Activated naive CD8-positive, alpha-beta T cell treated with anti-CD3 and anti-CD28 coated beads, Interleukin-2, amount 50 U/mL, for 24 hours (primary cell): Measurements from ENCODE around the gene RBPMS2.
"Not testable (repeated sequence)": the region's sequence is repeated elsewhere in the genome, so short reads cannot be mapped to it uniquely, and the experiment has no call there.

Experiments used
- ATAC-seq: fragments of 150-1000 bp; cut with Tn5 transposase; one replicate; pipeline ENCODE4 v1.10.0; 2021
- DNase-seq: peaks from one replicate; pipeline ENCODE4 v3.0.0; 2021
- H3K27ac Mint-ChIP-seq: one replicate; pipeline ENCODE4 v1.8.0; 2021; ENCODE audit warnings: mild to moderate bottlenecking, mixed read lengths
- H3K27me3 Mint-ChIP-seq: one replicate; pipeline ENCODE4 v1.8.0; 2021; ENCODE audit warnings: mixed read lengths
- H3K36me3 Mint-ChIP-seq: one replicate; pipeline ENCODE4 v1.8.0; 2021; ENCODE audit warnings: low read depth, mixed read lengths
- H3K4me1 Mint-ChIP-seq: one replicate; pipeline ENCODE4 v1.8.0; 2021; ENCODE audit warnings: mixed read lengths
- H3K4me3 Mint-ChIP-seq: one replicate; pipeline ENCODE4 v1.8.0; 2021; ENCODE audit warnings: mild to moderate bottlenecking, moderate library complexity, mixed read lengths
- H3K9me3 Mint-ChIP-seq: one replicate; pipeline ENCODE4 v1.8.0; 2021; ENCODE audit warnings: mixed read lengths

Gene RBPMS2

DNA sequence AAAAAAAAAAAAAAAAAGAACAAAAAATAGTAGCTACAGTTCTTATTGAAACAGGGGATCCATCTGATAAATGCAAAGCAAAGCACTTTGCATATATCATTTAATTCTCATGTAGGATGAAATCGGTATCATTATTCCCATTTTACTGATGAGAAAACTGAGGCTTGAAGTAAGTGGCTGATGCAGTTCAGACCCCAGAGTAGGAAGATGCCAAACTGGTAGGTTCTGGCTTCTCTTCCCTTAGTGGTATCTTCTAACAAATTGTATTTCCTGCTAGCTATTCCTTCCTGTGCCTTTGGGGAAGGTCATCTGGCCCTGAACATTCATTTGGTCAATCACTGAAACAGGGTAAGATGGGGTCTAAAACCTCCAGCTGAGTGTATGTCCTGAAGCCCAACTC lies 28.1 kb upstream of the RBPMS2 start:
- DNase-seq, result no peak
- no peak overlapping the region for H3K4me3 Mint-ChIP-seq
- no peak for ATAC-seq
- no peaks in the 10 kb centered on the region for H3K27me3 Mint-ChIP-seq
- no peaks in the 10 kb centered on the region for H3K36me3 Mint-ChIP-seq
- H3K9me3 Mint-ChIP-seq, result no peaks in the 10 kb centered on the region
- H3K4me1 Mint-ChIP-seq, result no peaks in the 10 kb centered on the region
- H3K27ac Mint-ChIP-seq, result no peak overlapping the region

DNA sequence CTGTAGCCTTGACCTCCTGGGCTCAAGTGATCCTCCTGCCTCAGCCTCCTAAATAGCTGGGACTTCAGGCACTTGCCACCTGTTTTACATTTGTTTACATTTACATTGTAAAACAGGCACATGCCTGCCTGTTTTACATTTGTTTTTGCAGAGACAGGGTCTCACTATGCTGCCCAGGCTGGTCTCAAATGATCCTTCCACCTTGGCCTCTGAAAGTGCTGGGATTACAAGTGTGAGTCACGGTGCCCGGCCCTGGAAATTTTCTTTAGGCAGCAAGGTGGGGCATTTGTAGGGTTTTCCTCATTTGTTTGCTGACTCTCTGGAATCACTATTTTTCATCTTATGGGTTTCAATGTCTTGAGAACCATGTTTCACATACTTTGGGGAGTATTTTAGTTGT lies 25.1 kb upstream of the RBPMS2 start:
- Mint-ChIP-seq H3K9me3 (no peaks in the 10 kb centered on the region), H3K27ac (no peak overlapping the region), H3K36me3 (no peaks in the 10 kb centered on the region), H3K27me3 (no peaks in the 10 kb centered on the region), H3K4me1 (no peaks in the 10 kb centered on the region), H3K4me3 (no peak overlapping the region)
- DNase-seq, result no peak
- ATAC-seq, result no peak

DNA sequence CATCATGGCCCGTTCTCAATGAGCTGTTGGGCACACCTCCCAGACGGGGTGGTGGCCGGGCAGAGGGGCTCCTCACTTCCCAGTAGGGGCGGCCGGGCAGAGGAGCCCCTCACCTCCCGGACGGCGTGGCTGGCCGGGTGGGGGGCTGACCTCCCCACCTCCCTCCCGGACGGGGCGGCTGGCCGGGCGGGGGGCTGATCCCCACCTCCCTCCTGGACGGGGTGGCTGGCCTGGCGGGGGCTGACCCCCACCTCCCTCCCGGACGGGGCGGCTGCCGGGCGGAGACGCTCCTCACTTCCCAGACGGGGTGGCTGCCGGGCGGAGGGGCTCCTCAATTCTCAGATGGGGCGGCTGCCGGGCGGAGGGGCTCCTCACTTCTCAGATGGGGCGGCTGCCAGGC lies 23.5 kb upstream of the RBPMS2 start:
- not testable (repeated sequence) for H3K4me1 Mint-ChIP-seq, H3K9me3 Mint-ChIP-seq, ATAC-seq, H3K4me3 Mint-ChIP-seq, H3K27me3 Mint-ChIP-seq, H3K27ac Mint-ChIP-seq, DNase-seq, H3K36me3 Mint-ChIP-seq

DNA sequence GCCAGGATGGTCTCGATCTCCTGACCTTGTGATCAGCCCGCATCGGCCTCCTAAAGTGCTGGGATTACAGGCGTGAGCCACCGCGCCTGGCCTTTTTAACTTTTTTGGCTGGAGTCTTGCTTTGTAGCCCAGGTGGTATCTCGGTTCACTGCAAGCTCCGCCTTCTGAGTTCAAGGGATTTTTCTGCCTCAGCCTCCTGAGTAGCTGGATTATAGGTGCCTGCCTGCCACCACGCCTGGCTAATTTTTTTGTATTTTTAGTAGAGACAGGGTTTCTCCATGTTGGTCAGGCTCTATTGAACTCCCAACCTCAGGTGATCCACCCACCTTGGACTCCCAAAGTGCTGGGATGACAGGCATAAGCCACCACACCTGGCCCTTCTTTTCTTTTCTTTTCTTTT lies 20.5 kb upstream of the RBPMS2 start:
- not testable (repeated sequence) for DNase-seq, H3K4me1 Mint-ChIP-seq, ATAC-seq, H3K36me3 Mint-ChIP-seq, H3K4me3 Mint-ChIP-seq, H3K27ac Mint-ChIP-seq, H3K9me3 Mint-ChIP-seq, H3K27me3 Mint-ChIP-seq

DNA sequence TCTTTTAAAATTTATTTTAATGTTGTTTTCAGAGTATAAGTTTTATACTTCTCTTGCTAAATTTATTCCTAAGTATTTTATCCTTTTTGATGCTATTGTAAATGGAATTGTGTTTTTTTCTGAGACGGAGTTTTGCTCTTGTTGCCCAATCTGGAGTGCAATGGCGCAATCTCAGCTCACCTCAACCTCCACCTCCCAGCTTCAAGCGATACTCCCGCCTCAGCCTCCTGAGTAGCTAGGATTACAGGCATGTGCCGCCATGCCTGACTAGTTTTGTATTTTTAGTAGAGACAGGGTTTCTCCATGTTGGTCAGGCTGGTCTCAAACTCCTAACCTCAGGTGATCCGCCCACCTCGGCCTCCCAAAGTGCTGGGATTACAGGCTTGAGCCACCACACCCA lies 19.9 kb upstream of the RBPMS2 start:
- not testable (repeated sequence) for DNase-seq, H3K4me3 Mint-ChIP-seq, H3K9me3 Mint-ChIP-seq, H3K27me3 Mint-ChIP-seq, ATAC-seq, H3K27ac Mint-ChIP-seq, H3K4me1 Mint-ChIP-seq, H3K36me3 Mint-ChIP-seq

DNA sequence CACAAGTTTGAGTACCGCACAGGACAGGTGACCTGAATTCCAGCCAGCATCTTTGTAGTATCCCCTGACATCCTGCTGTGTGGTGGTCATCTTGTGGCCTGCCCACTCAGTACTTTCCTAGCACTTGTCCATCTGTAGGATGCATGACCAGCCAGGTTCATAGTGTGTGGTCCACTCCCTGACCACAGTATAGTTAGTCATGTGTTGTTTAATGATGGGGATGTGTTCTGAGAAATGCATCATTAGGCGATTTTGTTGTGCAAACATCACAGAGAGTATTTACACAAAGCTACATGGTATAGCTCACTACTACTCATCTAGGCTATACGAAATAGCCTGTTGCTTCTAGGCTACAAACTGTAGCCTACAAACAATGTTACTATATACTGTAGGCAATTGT lies 16.9 kb upstream of the RBPMS2 start:
- Mint-ChIP-seq H3K27ac (no peak overlapping the region), H3K27me3 (no peaks in the 10 kb centered on the region), H3K9me3 (no peaks in the 10 kb centered on the region), H3K4me3 (no peak overlapping the region), H3K36me3 (no peaks in the 10 kb centered on the region), H3K4me1 (no peaks in the 10 kb centered on the region)
- ATAC-seq (no peak), DNase-seq (no peak)

DNA sequence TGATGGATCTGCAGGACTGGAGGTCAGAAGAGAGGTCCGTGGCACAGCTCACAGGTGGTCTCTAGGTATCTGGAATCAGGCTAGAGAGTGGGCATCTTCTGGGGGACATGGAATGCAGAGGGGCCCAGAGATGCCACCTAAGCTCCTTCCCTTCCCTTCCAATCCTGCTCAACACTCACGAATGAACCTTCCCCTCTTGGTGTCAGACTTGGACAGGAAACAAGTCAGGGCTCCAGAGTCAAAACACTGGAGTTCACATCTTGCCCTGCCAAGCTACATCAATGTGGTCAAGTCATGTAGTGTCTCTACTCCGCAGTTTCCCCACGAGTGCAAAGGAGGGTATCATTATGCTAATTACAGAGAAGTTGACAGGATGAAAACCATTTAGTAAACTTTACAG lies 16.0 kb upstream of the RBPMS2 start:
- H3K4me1 Mint-ChIP-seq, result no peaks in the 10 kb centered on the region
- no peaks in the 10 kb centered on the region for H3K27me3 Mint-ChIP-seq
- H3K27ac Mint-ChIP-seq, result no peak overlapping the region
- no peak overlapping the region for H3K4me3 Mint-ChIP-seq
- no peaks in the 10 kb centered on the region for H3K36me3 Mint-ChIP-seq
- no peak for ATAC-seq
- DNase-seq, result no peak
- H3K9me3 Mint-ChIP-seq, result no peaks in the 10 kb centered on the region

DNA sequence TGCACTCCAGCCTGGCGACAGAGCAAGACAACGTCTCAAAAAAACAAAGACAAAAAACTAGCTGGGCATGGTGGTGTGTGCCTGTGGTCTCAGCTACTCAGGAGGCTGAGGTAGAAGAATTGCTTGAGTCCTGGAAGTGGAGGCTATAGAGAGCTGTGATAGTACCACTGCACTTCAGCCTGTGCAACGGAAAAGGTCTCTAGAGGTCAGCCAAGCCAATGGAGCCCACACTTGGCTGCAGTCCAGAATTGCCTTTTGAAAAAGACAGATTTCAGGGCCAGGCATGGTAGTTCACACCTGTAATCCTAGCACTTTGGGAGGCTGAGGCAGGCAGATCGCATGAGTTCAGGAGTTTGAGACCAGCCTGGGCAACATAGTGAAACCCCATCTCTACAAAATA lies 8.4 kb upstream of the RBPMS2 start:
- H3K27me3 Mint-ChIP-seq, result peaks cover 4% of the 10 kb centered on the region
- H3K27ac Mint-ChIP-seq, result no peak overlapping the region
- H3K36me3 Mint-ChIP-seq, result no peaks in the 10 kb centered on the region
- no peaks in the 10 kb centered on the region for H3K9me3 Mint-ChIP-seq
- ATAC-seq (no peak), DNase-seq (no peak)
- no peak overlapping the region for H3K4me3 Mint-ChIP-seq
- H3K4me1 Mint-ChIP-seq, result peaks cover 7% of the 10 kb centered on the region

DNA sequence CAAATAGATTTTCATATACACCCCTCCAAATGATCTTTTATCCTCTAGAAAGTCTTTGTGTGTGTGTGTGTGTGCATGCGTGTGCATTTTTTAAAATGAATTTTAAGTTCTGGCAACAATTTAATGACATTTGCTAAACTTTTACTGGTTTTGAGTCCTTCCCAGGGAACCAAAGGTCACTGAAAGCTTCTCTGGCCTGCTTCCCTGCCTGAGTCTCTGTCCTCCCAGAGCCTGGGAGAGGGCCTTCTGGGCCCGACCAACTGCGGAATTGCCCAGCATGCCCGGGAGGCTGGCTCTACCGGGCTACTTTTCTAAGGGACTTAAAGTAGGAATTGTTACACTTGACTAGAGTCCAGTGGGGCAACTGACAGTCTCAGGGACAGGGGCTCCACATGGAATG lies 7.4 kb upstream of the RBPMS2 start:
- Mint-ChIP-seq H3K27ac (no peak overlapping the region), H3K36me3 (no peaks in the 10 kb centered on the region)

DNA sequence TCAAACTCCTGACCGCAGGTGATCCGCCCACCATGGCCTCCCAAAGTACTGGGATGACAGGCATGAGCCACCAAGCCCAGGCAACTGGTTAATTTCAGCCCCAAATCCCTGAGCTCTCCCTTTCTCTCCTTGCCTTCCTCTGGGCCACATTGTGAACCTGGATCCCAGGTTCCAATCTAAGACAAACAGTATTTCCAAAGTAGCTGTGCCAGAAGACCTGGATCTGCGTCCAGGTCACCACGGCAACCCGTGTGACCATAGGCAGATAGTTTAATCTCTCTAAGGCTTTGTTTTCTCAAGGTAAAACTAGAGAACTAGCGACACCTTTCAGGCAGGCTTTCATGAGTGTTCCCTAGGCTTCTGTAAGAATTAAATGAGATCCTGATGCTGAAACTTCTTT lies 5.9 kb upstream of the RBPMS2 start:
- Mint-ChIP-seq H3K36me3 (no peaks in the 10 kb centered on the region), H3K4me1 (peaks cover 7% of the 10 kb centered on the region), H3K4me3 (no peak overlapping the region), H3K9me3 (no peaks in the 10 kb centered on the region), H3K27me3 (peaks cover 22% of the 10 kb centered on the region), H3K27ac (no peak overlapping the region)
- DNase-seq (no peak), ATAC-seq (no peak)

More for the DNA sequence above, 7.4 kb upstream of the RBPMS2 start:
- H3K9me3 Mint-ChIP-seq, result no peaks in the 10 kb centered on the region
- H3K4me3 Mint-ChIP-seq, result no peak overlapping the region
- DNase-seq (no peak), ATAC-seq (no peak)
- peaks cover 10% of the 10 kb centered on the region for H3K27me3 Mint-ChIP-seq
- peaks cover 7% of the 10 kb centered on the region for H3K4me1 Mint-ChIP-seq

DNA sequence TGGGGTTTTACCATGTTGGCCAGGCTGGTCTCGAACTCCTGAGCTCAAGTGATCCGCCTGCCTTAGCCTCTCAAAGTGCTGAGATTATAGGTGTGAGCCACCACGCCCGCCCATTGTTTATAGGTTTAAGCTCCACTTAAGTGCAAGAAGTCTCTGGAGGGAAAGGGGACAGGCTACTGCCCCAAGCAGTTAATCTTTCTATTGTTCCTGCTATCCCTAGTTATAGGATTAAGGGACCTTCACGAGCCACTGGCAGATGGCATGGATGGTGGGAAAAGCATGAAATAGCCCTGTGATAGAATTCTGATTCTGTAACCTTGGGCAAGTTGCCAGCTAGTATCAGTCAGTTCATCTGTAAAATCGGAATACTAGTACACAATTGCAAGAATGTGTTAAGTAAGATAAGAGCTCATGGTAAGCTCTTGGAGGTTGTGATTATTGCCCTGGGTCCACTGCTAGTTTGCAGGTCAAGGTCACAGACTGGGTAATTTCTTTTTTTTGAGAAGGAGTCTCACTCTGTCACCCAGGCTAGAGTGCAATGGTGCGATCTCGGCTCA lies 5.3 kb upstream of the RBPMS2 start:
- Mint-ChIP-seq H3K27ac (no peak overlapping the region), H3K27me3 (peaks cover 28% of the 10 kb centered on the region), H3K4me1 (peaks cover 7% of the 10 kb centered on the region), H3K4me3 (no peak overlapping the region), H3K36me3 (no peaks in the 10 kb centered on the region), H3K9me3 (no peaks in the 10 kb centered on the region)
- no peak for DNase-seq
- no peak for ATAC-seq

DNA sequence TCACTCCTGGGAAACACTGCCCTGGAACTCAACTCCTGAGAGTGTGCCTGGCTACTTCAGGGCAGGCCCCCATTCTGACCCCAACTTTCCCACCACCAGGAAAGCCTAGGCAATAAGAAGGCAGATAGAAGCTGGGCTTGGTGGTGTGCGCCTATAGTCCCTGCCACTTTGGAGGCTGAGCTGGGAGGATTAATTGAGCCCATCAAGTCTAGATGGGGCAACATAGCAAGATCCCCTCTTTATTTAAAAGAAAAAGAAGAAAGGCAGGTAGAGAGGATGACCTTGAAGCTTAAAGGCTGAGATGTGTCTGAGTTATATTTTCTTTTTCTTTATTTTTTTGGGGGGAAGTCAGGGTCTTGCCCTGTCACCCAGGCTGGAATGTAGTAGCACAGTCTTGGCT lies 4.2 kb upstream of the RBPMS2 start:
- peaks cover 7% of the 10 kb centered on the region for H3K4me1 Mint-ChIP-seq
- H3K27me3 Mint-ChIP-seq, result peaks cover 29% of the 10 kb centered on the region
- H3K36me3 Mint-ChIP-seq, result no peaks in the 10 kb centered on the region
- no peak overlapping the region for H3K4me3 Mint-ChIP-seq
- DNase-seq (no peak), ATAC-seq (no peak)
- H3K9me3 Mint-ChIP-seq, result no peaks in the 10 kb centered on the region
- no peak overlapping the region for H3K27ac Mint-ChIP-seq

DNA sequence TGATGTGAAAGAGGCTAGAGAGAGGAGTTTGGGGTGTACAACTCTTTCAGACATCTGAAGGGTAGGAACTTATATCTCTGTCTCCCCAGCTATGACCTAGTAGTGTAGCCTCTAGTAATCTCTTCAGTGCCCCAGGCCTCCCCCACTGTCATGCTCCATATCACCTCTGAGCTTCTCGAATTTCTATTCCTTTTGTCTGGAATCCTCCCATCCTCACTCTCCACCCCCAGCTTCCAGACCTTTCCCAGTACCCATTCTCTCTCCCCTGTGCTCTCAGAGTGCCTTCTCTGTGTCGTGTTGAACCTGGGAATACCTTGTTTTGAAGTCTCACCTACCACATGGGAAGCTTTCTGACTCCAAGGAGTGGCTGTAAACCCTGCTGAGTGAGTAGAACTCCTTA lies 3.6 kb upstream of the RBPMS2 start:
- Mint-ChIP-seq H3K27me3 (peaks cover 33% of the 10 kb centered on the region), H3K9me3 (no peaks in the 10 kb centered on the region), H3K4me1 (peaks cover 7% of the 10 kb centered on the region), H3K27ac (no peak overlapping the region), H3K4me3 (no peak overlapping the region), H3K36me3 (no peaks in the 10 kb centered on the region)
- DNase-seq, result no peak
- ATAC-seq, result no peak

DNA sequence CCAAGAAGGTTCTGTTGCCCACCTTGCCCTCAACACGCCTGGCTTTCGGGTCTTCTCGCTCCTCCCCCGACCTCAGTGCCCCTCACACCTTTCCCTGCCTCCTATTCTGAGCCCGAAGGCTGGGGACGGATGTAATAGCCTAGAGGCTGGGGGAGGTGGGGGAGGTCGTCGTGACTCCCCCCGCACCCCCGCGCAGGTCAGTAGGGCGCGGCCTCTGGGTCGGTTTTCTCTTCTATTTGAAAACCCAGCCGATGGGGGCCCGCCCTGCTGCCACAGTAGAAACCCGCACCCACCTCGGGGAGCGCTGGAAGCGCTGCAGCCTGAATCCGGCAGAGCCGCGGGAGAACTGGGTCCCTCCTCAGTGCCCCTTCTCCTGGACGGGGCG lies 1.0 kb upstream of the RBPMS2 start:
- Mint-ChIP-seq H3K27me3 (peaks cover 52% of the 10 kb centered on the region), H3K36me3 (no peaks in the 10 kb centered on the region), H3K27ac (no peak overlapping the region), H3K4me1 (no peaks in the 10 kb centered on the region), H3K9me3 (no peaks in the 10 kb centered on the region), H3K4me3 (peak overlapping the region; percentile 51)
- DNase-seq (no peak), ATAC-seq (no peak)

DNA sequence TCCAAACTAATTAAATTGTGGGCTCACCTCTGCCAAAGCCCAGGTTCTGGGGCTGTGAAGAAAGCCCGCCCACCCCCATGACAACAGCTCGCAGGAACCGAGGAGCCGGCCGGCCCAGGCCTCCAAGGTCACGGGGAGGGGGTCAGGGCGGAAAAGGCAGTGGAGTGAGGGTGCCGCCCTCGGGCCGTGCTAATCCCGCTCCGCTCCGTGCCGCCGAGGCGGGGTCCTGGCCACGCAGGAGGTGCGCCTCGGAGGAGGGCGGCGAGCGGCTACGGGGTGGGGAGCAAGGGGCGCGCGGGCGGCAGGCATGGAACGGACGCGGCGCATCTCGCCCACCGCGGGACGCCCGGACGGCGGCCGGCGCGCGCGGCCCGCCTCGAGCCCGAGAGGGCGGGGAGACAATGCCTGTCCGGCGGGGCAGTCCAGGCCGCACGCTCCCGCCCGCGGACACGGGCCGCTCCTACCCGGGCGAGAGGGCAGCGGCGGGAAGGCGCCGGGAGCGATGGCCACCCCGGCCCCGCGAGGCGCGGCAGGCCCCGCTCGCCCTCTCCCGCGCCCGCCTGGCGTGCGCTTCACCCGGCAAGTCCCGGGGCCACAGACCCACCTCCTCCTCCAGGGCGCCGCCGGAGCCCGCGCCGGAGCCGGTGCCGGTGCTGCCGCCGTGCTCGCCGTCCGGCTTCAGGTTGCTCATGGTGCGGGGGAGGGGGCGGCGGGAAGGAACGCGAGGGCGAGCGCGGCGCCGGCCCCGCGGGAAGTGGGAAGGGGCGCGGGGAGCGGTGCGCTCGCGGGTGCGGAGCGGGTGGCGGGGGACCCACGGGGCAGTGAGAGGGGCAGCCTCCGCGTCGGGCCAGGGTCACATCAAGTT lies 528 bp downstream of the RBPMS2 start:
- H3K4me1 Mint-ChIP-seq, result no peaks in the 10 kb centered on the region
- H3K27me3 Mint-ChIP-seq, result peaks cover 52% of the 10 kb centered on the region
- H3K4me3 Mint-ChIP-seq, result peak overlapping the region; percentile 39
- H3K36me3 Mint-ChIP-seq, result no peaks in the 10 kb centered on the region
- H3K9me3 Mint-ChIP-seq, result no peaks in the 10 kb centered on the region
- ATAC-seq, result no peak
- DNase-seq, result no peak
- H3K27ac Mint-ChIP-seq, result no peak overlapping the region
